Peyer's patch (tissue), 4 donors: ENCODE results near the gene OXA1L. TPM values are rescaled to one million over a fixed set of nuclear protein-coding genes. Genes with fewer than 3 reads are reported as not detected.
"Not testable (repeated sequence)": the region's sequence is repeated elsewhere in the genome, so short reads cannot be mapped to it uniquely, and the experiment has no call there.

Source experiments
- DNase-seq, 3 donors: peaks; one replicate each; pipeline ENCODE4 v3.0.0-alpha.2; 2017 to 2019
- H3K27ac ChIP-seq, 4 donors: fragments of 200-600 bp; sonication (generic); one replicate each; pipeline ENCODE4 v1.5.1; 2016 to 2019
- H3K27me3 ChIP-seq, 2 donors: fragments of 200-600 bp; sonication (generic); one replicate each; pipeline ENCODE4 v1.5.1; 2019
- H3K36me3 ChIP-seq, 3 donors: fragments of 200-600 bp; sonication (generic); one replicate each; pipeline ENCODE4 v1.5.1; 2016 to 2019
- H3K4me1 ChIP-seq, 4 donors: fragments of 200-600 bp; sonication (generic); one replicate each; pipeline ENCODE4 v1.5.1; 2016 to 2019
- H3K4me3 ChIP-seq, 4 donors: fragments of 200-600 bp; sonication (generic); 1 replicate in 3 of 4; 2 replicates in 1 of 4; pipeline ENCODE4 v1.5.1; 2016 to 2019; ENCODE audit warnings: mild to moderate bottlenecking in 1 of 4
- H3K9me3 ChIP-seq, 4 donors: fragments of 200-600 bp; sonication (generic); one replicate each; pipeline ENCODE4 v1.5.1; 2016 to 2019; ENCODE audit warnings: mild to moderate bottlenecking in 1 of 4
- CTCF ChIP-seq, 6 experiments: fragments of 450-650 bp in 4 of 6; fragments of 200-600 bp in 2 of 6; sonication (generic) in 1 of 6; IDR thresholded peaks; one replicate each; pipeline ENCODE4 v1.5.1; 2017 to 2019; ENCODE audit warnings: antibody characterized with exemption in 6 of 6, mild to moderate bottlenecking in 3 of 6, moderate library complexity in 1 of 6
- POLR2A ChIP-seq, 2 donors: fragments of 450-650 bp; IDR thresholded peaks; one replicate each; pipeline ENCODE4 v1.5.1; 2017; ENCODE audit warnings: antibody characterized with exemption in 2 of 2, mild to moderate bottlenecking in 2 of 2, moderate library complexity in 2 of 2
- total RNA-seq, 4 donors: library from RNA; depleted of rRNA; stranded (reverse); fragments of >200 nt; gene quantifications; one replicate each; pipeline ENCODE4 v1.1.0, GENCODE V29; 2016

Gene OXA1L
- total RNA-seq, 4 donors from 2014 or later, result 73.6 to 115 (median 90.4) TPM

GRCh38 chr14:22791301-22791700, 24.8 kb downstream of the OXA1L start:
- Histone ChIP-seq H3K4me1 (peaks cover 0 to 5% (median under 1%) of the 10 kb centered on the region in 4 donors), H3K27me3 (no peaks in the 10 kb centered on the region), H3K27ac (no peak overlapping the region), H3K4me3 (no peak overlapping the region), H3K9me3 (no peaks in the 10 kb centered on the region), H3K36me3 (no peaks in the 10 kb centered on the region)
- no peak for TF ChIP-seq POLR2A (IDR thresholded peaks at IDR 0.05)
- no peak for TF ChIP-seq CTCF (IDR thresholded peaks at IDR 0.05)
- DNase-seq, result no peak

- no peaks in the 10 kb centered on the region for H3K27me3 ChIP-seq
- TF ChIP-seq CTCF (IDR thresholded peaks at IDR 0.05) (no peak), POLR2A (IDR thresholded peaks at IDR 0.05) (no peak)
- H3K4me3 ChIP-seq, result no peak overlapping the region
- H3K27ac ChIP-seq, result no peak overlapping the region
- DNase-seq, result no peak
- H3K9me3 ChIP-seq, result no peaks in the 10 kb centered on the region
- peaks cover 0 to 5% (median 2%) of the 10 kb centered on the region in 4 donors for H3K4me1 ChIP-seq
- no peaks in the 10 kb centered on the region for H3K36me3 ChIP-seq
Observed at GRCh38 chr14:22792158-22792557, 25.7 kb downstream of the OXA1L start.

GRCh38 chr14:22793550-22793949, 27.1 kb downstream of the OXA1L start:
- H3K27me3 ChIP-seq, H3K27ac ChIP-seq, H3K4me3 ChIP-seq, H3K9me3 ChIP-seq, H3K4me1 ChIP-seq, H3K36me3 ChIP-seq, DNase-seq: not testable (repeated sequence)

- Histone ChIP-seq H3K4me3 (no peak overlapping the region), H3K4me1 (peaks cover 0 to 5% (median 2%) of the 10 kb centered on the region in 4 donors), H3K9me3 (no peaks in the 10 kb centered on the region), H3K27me3 (no peaks in the 10 kb centered on the region), H3K36me3 (no peaks in the 10 kb centered on the region), H3K27ac (no peak overlapping the region)
- no peak for TF ChIP-seq CTCF (IDR thresholded peaks at IDR 0.05)
- no peak for TF ChIP-seq POLR2A (IDR thresholded peaks at IDR 0.05)
- no peak for DNase-seq
Observed at GRCh38 chr14:22793976-22794375, 27.5 kb downstream of the OXA1L start.

- Histone ChIP-seq H3K27ac (no peak overlapping the region), H3K9me3 (no peaks in the 10 kb centered on the region), H3K36me3 (no peaks in the 10 kb centered on the region), H3K4me1 (peaks cover 0 to 5% (median 2%) of the 10 kb centered on the region in 4 donors), H3K4me3 (no peak overlapping the region), H3K27me3 (no peaks in the 10 kb centered on the region)
- TF ChIP-seq CTCF (IDR thresholded peaks at IDR 0.05), result no peak
- TF ChIP-seq POLR2A (IDR thresholded peaks at IDR 0.05), result no peak
- peak in 1 of 3 donors; percentile 56 for DNase-seq
Observed at GRCh38 chr14:22794551-22794951, 28.1 kb downstream of the OXA1L start.

GRCh38 chr14:22796087-22796707, 29.7 kb downstream of the OXA1L start:
- peak in 2 of 3 donors; percentile 58 to 77 for DNase-seq
- TF ChIP-seq POLR2A (IDR thresholded peaks at IDR 0.05) (peak in 1 of 2 donors; percentile 15), CTCF (IDR thresholded peaks at IDR 0.05) (no peak)
- Histone ChIP-seq H3K36me3 (no peaks in the 10 kb centered on the region), H3K9me3 (no peaks in the 10 kb centered on the region), H3K27ac (peak overlapping the region in 2 of 4 donors; percentile 60 to 84), H3K4me1 (peaks cover 0 to 5% (median 2%) of the 10 kb centered on the region in 4 donors), H3K27me3 (no peaks in the 10 kb centered on the region), H3K4me3 (no peak overlapping the region)
